Posterior vena cava (tissue), 2 donors: ENCODE results near the gene DYNLRB2. TPM values are rescaled to one million over a fixed set of nuclear protein-coding genes. Genes with fewer than 3 reads are reported as not detected.

Experiments used
- DNase-seq: peaks from one replicate; pipeline ENCODE4 v3.0.0-alpha.2; 2020; ENCODE audit warnings: low spot score
- intact Hi-C, 2 donors: fragments of 100-400 bp; cut with DNase I; formaldehyde crosslinking; loops; one replicate each; pipeline versions ENCODE4 v1.14.1 to v1.14.2; 2022 to 2023
- total RNA-seq, 2 donors: library from RNA; stranded (reverse); fragmentation: NEBNext Ultra II Directional; extraction: Animal tissue kit (Norgen Biotek cat#: 25700); gene quantifications; one replicate each; pipeline ENCODE4 v1.2.1, GENCODE V29; 2021
- donor health status: DM: yes; HTN: yes; CAD: no.
- donor health status: DM: yes; HTN: yes; CAD: no.

The DYNLRB2 gene
- total RNA-seq, 2 donors from 2014 or later: not detected

DNA sequence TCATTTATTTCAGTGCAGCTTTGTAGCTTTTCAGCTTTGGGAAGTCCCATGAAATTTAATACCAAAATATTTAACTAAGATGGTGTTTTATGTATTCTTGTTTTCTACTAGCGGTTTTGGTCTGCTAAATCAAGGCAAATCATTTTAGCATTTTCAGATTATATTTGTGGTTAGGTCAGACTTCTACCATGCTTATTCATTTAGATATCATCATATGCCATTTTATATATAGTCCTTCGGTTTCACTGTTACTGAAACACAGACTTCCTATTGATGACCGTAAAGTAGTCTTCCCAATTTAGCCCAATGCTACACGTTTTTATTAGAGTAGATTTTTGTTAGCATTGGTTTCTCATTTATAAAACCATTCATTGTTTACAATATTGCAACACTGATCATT is 5.5 kb downstream of the DYNLRB2 start:
- intact Hi-C loops: no loop called here
- no peak for DNase-seq

DNA sequence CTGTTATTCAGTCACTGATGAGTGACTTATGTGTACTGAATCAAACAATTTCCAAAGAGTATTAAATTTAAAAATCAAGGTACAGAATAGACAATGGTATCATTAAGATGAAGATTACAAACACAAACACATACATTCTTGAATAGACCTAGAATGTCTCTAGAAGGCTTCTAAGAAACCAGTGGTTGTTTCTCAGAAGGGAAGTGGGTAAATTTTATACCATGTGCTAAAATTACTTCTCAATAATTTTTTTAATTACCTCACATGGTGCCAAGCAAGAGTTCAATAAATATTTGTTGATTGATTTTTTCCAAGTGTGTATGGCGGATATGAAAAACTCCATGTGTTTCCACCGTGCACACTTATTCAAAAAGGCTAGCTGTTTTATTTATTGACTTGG is 6.4 kb downstream of the DYNLRB2 start:
- intact Hi-C loops: no loop called here
- DNase-seq: no peak

DNA sequence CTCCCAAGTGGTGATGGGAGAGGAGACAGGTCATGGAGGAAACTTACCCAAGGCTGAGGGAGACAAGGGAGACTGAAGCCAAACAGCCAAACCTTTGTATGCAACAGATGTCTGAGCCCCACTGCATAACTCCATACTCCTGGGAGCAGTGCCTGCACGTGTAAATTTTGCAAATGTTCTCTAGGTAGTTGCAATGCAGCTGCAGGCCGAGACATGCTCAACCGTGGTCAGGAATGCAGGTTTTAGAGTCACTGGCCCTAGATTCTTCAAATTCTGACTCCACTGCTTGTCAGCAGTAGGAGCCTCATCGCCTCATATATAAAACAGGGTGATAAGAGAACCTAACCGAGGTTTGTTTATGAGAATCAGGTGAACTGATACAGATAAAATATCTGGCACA is 11.5 kb downstream of the DYNLRB2 start:
- intact Hi-C loops: no loop called here
- no peak for DNase-seq

DNA sequence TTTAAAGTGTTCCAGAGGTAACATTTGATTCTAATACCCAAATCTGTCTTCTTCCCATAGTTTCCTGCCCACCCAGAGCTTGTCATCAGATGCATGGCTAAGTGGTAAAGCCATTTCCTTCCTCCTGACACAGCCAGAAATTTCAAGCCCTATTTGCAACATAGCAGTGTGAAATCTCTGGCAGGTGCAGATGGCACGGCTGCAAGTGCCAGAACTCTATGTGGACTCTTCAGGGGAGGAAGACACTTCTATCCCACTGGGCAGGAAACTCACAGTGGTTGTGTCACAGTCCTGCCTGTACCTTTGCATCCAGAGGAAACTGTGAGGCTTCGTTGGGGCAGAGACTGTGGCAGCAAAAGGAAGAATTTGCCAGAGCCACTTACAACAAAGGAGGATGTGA is 13.2 kb downstream of the DYNLRB2 start:
- intact Hi-C loops: no loop called here
- DNase-seq: no peak

DNA sequence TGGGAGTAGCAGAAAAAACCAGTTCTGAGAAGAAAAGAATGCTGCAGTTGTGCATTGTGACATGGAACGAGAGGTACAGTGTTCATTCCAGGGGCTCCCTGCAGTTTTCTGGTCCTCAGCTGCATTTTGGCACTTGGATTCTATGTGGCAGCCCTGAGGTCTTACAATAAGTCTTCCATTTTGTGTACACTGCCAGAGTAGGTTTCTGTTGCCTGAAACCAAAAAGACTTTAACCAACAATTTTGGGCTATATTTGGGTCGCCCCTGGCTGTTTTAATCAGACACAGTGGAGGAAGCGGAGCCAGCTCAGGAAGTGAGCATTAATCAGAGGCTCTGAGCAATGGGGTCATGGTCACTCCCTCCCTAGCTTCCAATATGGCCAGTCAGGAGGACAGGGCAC is 15.7 kb downstream of the DYNLRB2 start:
- DNase-seq: no peak
- intact Hi-C loops: no loop called here

DNA sequence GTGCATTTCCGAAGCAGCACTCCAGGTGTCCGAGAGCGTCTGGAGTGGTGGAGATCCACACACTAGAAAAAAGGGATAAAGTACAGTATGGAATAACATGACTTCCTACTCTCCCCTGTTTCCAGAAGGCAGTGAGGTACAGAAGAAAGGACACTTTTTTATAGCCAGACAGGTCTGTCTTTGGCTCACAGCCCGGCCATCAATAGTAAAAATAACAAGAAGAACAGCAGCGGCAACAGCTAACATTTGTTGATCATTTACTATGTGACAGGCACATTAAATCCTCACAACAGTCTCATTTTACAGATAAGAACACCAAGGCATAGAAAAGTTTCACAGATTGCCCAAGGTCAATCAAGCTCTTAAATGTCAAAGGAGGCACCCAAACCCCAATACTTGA is 16.2 kb downstream of the DYNLRB2 start:
- intact Hi-C loops: no loop called here
- no peak for DNase-seq

DNA sequence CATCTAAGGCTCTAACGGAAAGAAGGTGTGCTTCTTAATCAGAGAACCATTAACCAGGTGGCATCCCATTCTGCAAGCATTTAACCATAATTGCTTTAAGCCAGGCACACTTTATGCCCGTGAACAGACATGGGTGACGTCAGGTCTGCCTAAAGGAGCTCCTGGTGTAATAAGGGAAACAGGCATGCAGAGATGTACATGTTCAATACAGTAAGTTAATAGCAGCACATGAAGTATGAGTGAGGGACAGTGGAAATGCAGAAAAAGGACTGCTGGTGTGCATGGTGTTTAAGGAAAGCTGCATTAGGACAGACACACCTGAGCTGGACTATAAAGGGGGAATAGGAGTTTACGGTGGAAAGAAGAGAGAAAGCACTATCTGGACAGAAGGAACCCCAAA is 18.6 kb downstream of the DYNLRB2 start:
- intact Hi-C loops: no loop called here
- DNase-seq: no peak

DNA sequence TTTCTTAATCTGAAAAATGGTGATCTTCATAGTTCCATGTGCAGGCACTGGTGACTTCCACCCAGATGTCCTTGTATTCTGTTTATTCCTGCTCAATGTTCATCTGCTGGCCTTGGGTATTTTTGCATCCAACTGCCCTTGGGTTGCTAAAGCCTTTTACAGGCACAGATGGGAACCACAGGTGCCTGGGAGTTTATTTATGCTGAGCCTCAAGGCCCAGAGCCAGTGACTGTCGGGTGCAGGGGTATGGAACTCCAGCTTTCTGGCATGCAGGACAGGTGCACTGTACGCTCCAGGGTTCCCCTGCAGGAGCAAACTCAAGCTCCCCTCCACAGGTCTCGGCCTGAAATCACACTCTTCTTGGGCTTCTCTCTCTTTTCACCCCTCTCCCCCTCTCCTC is 22.3 kb downstream of the DYNLRB2 start:
- DNase-seq: no peak
- intact Hi-C loops: no loop called here

DNA sequence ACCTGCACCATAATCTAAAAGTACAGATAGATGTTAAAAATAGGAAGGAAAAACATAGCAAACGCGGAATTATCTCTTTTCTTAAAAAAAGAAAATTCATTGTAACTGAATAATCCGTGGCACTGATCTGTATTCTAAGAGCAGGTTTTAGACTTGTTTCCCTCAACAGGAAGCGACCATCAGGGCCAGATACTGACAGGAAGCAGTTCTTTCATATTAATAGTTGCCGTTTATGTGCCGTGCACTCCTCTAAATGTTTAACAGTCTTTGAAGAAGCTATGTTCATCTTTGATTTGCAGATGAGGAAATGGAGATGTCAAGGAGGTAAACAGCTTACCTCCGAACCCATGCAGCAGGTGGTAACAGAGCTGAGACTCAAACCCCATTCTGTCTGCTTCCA is 23.6 kb downstream of the DYNLRB2 start:
- no peak for DNase-seq
- intact Hi-C loops: no loop called here

DNA sequence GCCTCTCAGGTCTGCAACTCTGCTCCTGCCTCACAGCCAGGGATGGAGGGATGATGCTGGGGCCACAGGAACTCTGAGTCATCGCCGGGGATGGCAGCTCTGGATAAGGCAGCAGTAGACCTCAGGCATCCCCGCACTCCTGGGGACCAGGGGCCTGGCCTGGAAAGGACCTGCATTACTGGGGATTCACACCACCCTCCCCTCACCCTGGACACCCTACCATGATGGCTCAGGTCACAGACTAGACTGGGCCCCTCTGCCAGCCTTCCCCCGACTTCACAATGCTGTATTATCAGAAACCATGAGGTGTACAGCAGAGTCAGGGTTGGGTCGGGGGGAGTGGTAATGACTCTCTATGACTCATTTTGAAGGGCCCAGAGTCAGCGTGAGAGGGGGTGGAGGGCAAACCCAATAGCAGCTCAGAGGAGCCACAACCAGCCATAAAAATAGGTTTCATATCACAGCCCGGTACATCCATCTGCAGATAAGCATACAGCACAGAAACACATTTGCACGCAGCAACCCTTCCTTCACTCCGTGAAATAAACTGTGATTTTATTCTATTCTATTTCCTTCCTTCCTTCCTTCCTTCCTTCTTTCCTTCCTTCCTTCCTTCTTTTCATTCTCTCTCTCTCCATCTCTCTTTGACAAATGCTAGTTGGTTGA is 28.8 kb downstream of the DYNLRB2 start:
- intact Hi-C loops: no loop called here
- DNase-seq: no peak

DNA sequence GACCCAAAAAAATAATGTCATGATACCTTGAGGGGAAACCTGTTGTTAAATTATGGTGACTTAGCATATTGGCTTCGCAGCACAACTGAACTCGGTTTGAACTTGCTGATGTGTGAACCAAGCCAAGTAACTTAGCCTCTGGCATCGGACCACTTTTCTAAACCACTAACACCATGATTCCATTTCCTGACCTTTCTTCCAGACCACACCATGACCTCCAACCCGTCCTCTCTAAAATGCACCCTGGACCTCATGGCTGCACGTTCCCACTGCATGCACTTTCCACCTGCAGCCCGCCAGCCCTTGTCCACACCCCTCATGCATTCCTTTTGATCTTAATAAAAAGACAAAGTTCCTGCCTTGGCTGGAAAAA is 29.3 kb downstream of the DYNLRB2 start:
- DNase-seq: no peak
- intact Hi-C loops: no loop called here

DNA sequence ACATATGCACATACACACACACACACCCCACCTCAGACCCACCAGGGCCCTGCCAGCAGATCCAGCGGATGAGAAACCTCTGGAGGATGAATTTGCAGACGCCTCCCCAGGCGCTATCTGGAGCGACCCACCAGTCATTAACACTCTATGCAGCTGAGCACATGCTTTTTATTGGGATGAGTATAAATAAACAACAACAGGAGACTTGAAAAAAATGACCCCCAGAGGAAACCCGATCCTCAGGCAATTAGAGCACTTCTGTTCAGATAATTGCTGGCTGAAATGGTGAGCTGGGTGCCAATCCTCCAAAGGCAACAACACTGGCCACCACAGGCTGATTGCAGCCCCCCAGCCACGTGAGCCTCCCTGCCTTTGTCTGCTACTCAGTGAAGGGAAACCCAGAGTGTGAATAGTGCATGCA is 32.9 kb downstream of the DYNLRB2 start:
- no peak for DNase-seq

DNA sequence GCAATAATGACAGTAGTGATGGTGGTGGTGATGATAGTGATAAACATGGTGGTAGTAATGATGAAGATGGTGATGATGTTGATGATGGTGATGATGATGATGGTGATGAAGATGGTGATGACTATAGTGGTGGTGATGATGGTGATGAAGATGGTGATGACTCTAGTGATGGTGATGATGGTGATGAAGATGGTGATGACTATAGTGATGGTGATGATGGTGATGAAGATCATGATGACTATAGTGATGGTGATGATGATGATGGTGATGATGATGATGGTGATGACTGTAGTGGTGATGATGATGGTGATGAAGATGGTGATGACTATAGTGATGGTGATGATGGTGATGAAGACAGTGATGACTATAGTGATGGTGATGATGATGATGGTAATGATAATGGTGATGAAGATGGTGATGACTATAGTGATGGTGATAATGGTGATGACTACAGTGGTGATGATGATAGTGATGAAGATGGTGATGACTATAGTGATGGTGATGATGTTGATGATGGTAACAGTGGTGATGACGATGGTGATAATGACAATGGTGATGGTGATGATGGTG is 35.6 kb downstream of the DYNLRB2 start:
- no peak for DNase-seq
- intact Hi-C loops: no loop called here

More for the DNA sequence above, 32.9 kb downstream of the DYNLRB2 start:
- intact Hi-C loops: no loop called here

DNA sequence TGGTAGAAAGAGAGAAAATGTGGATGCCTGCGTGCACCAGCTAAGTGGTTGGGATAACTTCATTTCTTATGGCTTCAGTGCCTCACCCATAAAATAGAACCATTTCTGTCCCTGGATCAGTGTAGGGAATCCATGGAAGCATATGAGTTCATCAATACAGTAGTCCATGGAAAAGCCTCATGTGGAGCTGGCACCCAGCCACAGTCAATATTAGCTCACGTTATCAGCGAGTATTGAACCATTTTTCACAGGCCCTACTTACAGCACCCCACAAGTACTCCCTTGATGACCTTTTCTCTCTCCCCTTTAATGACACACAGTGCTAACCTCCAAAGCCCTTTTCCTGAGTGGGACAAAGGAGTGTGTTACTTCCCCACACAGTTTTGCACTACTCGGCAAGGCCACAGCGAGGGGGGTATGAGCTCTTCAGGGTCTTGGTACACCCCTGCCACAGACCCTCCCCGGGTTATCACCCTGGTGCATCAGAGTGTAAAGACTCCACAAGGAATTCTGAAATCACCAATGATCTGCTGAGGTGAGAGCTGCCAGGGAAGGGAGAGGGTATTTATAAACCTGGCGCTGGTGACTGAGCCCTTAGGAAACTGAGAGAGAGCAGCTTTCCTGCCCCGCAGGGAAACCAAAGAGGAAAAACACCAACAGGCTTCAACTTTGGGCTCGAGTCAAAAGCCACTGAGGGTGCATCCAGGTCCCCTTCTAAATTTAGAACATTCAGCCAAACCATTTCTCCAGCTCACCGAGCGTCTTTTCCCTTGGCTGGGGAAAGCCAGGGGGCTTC is 36.9 kb downstream of the DYNLRB2 start:
- intact Hi-C loops: no loop called here
- no peak for DNase-seq

DNA sequence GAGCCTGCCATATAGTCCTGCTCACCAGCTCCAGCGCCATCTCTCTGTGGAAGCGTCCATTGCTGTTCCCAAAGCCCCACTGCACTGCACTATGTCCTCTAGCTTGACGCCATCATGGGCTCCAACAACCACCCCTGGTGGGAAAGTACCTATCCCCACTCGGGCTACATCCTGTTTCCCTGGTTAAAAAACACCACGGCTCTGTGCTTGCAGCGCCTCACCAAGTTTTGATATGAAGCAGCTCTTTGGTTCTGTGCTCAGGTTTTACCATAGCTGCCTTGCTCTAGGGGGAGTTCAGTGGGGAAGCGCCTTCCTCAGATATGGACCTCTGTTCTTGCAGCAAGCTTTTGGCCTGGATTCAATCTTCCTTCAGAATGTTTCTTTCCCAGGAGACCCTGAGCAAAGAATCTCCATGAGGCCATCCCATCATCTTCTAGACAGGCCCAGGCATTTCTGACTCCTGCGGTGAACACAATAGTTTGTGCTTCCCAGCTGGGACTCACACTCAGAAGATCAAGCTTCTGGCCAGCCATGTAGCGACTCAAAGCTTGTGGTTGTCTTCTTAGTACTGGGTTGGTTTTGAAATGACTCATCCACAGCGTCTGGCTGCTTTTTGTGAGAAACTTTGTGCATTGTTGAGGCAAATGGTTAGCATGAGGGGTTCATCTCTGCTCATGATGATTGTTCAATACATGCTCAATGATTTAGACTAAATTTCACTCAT is 39.5 kb downstream of the DYNLRB2 start:
- DNase-seq: no peak
- intact Hi-C loops: no loop called here

DNA sequence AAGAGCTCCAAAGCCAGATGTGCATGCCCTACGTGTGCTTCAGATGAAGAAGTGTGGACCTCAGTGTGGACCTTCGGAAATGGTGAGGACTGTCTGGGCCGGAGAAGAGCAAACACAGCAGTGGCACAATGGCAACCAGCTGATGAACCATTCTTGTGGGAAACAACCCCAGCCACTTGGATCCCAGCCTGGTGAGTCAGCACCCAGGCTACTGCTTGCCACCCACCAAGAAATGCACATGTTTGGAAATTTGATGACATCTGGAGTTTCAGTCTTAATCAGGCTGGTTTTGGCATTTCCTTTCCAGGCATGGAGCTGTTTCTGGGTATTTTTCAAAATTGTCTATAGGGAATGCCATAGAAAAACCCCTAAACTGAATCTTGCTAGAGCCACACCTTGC is 42.7 kb downstream of the DYNLRB2 start:
- intact Hi-C loops: no loop called here
- DNase-seq: no peak

DNA sequence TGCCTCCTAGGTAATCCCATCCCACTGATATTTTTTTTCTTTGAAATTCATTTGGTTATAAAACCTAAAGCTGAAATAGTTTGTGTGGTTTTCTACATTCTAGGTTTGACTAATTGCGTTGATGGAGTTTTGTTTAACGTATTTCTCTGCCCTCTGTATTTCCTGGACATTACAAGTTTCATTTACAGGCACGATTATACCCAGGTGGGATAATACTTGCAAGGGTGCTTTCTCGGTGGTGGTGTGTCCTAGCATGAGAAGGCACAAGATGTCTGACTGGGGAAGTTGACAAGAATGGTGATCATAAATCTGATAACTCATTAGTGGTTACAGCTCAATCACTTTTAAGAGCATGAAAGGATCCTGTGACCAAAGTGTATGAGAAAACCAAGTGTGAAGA is 45.0 kb downstream of the DYNLRB2 start:
- no peak for DNase-seq
- intact Hi-C loops: no loop called here

DNA sequence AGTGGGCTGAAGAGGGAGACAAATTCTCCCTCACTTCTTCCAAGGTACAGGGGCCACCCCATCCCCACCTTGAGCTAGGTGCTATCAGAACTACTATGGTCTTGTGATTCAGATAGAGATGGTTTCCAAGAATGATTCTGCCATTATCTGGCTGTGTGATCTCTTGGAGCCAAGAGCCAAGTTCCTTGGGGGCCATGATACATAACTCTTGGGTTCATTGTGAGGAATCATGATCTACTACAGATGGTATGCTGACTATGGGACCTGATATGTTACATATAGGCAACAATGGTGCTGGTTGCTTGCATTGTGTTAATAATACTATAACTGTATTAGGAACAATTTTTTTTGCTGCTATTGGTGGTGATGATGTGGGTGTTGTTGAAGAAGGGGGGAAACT is 45.7 kb downstream of the DYNLRB2 start:
- intact Hi-C loops: no loop called here
- no peak for DNase-seq

DNA sequence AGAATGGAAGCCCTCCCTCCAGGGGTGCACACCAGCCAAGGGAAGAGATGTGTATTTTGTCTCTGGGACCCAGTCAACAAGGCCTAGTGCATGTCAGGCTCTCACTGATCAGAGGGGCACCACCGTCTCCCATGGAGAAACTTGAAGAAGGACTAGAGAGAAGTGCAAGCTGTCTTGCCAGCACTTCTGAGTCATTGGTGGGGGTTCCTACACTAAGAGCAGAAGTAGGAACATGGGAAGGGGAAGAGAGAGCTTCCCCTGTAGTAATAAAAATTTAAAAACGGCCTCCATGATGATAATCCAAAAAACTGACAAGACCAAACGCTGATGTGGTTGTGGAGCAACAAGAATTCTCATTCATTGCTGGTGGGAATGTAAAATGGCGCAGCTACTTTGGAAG is 46.3 kb downstream of the DYNLRB2 start:
- intact Hi-C loops: no loop called here
- no peak for DNase-seq
